Measurements from ENCODE around the gene ATXN10. TPM values are rescaled to one million over a fixed set of nuclear protein-coding genes. Genes with fewer than 3 reads are reported as not detected.

ATXN10 gene
- total and polyA plus RNA-seq, 2 experiments from 2014 or later: 99.0 to 163 TPM

- TF ChIP-seq ETS1 (IDR thresholded peaks at IDR 0.05): no peak
These were observed 2.0 kb downstream of the ATXN10 start (continued) for GRCh38 chr22:45673482-45674175.

GRCh38 chr22:45676024-45676423 is 4.4 kb downstream of the ATXN10 start:
- no peaks in the 10 kb centered on the region for H3K36me3 ChIP-seq (ENCODE audit: insufficient read depth)
- no peaks in the 10 kb centered on the region for H3F3A ChIP-seq (replicated peaks; ENCODE audit: low read depth)
- H3K4me1 Mint-ChIP-seq: peaks cover 28% of the 10 kb centered on the region
- no peak overlapping the region for H3K27ac ChIP-seq (ENCODE audit: low read depth)
- H3K36me3 Mint-ChIP-seq (ENCODE audit: low read depth): no peaks in the 10 kb centered on the region
- no peak overlapping the region for H2AFZ ChIP-seq
- H3K9me3 Mint-ChIP-seq: no peaks in the 10 kb centered on the region; the same call in 2 of the 3 replicates
- H3K4me1 ChIP-seq (ENCODE audit: insufficient read depth): peaks cover 19% of the 10 kb centered on the region
- H3K4me2 ChIP-seq: no peak overlapping the region
- no peak for DNase-seq (ENCODE audit: low spot score)
- no peak for ATAC-seq
- H3K79me2 ChIP-seq (replicated peaks; ENCODE audit: insufficient read depth): peaks cover 93% of the 10 kb centered on the region
- H3K27ac Mint-ChIP-seq: no peak overlapping the region
- H3K4me3 ChIP-seq: no peak overlapping the region
- H3K4me3 Mint-ChIP-seq: no peak overlapping the region
- H3K27me3 ChIP-seq (ENCODE audit: insufficient read depth): no peaks in the 10 kb centered on the region
- H4K20me1 ChIP-seq (replicated peaks; ENCODE audit: insufficient read depth): peaks cover 58% of the 10 kb centered on the region
- H3K27me3 Mint-ChIP-seq (ENCODE audit: insufficient read depth, low read depth, poor library complexity): peaks cover 4% of the 10 kb centered on the region
- no peaks in the 10 kb centered on the region for H3K9me2 ChIP-seq (ENCODE audit: insufficient read depth)
- no peak for TF ChIP-seq REST (IDR thresholded peaks at IDR 0.05; ENCODE audit: unreplicated experiment)
- TF ChIP-seq EZH2phosphoT487 (IDR thresholded peaks at IDR 0.05; ENCODE audit: unreplicated experiment): no peak
- TF ChIP-seq ZNF114 (CRISPR knock-in tag; IDR thresholded peaks at IDR 0.05): no peak
- no peak for TF ChIP-seq ZNF331 (CRISPR knock-in tag; IDR thresholded peaks at IDR 0.05; ENCODE audit: low read depth)
- TF ChIP-seq CREB1 (CRISPR knock-in tag; IDR thresholded peaks at IDR 0.05; ENCODE audit: low read depth): no peak
- TF ChIP-seq JUNB (IDR thresholded peaks at IDR 0.05; ENCODE audit: unreplicated experiment): no peak
- no peak for TF ChIP-seq NANOG (IDR thresholded peaks at IDR 0.05; ENCODE audit: borderline replicate concordance)
- TF ChIP-seq ZNF462 (CRISPR knock-in tag; IDR thresholded peaks at IDR 0.05): no peak
- TF ChIP-seq POLR2AphosphoS5 (IDR thresholded peaks at IDR 0.05; ENCODE audit: low read depth): no peak

Measured in GM23338 (cell line).